SK-N-SH treated with all-trans-retinoic acid at 6 μM for 48 hours (cell line): Measurements from ENCODE around the gene ROMO1.

Experiments used
- ESRRG ChIP-seq: fragments of 250-450 bp; sonication (Bioruptor Pico); IDR thresholded peaks from 2 replicates; pipeline ENCODE4 v1.6.1; 2021; ENCODE audit warnings: mild to moderate bottlenecking
- GLIS3 ChIP-seq: fragments of 250-450 bp; sonication (Bioruptor Pico); IDR thresholded peaks from 2 replicates; pipeline ENCODE4 v1.5.0; 2020; ENCODE audit warnings: mild to moderate bottlenecking, moderate library complexity
- OSR1 ChIP-seq: fragments of 250-450 bp; sonication (Bioruptor Pico); IDR thresholded peaks from 2 replicates; pipeline ENCODE4 v1.8.0; 2022; ENCODE audit warnings: moderate library complexity, mild to moderate bottlenecking, inconsistent platforms
- PATZ1 ChIP-seq: fragments of 250-450 bp; sonication (Bioruptor Pico); IDR thresholded peaks from 2 replicates; pipeline ENCODE4 v1.8.0; 2020; ENCODE audit warnings: mild to moderate bottlenecking, moderate library complexity, borderline replicate concordance
- TCF4 ChIP-seq: fragments of 250-450 bp; sonication (Bioruptor Pico); IDR thresholded peaks from 2 replicates; pipeline ENCODE4 v1.8.0; 2021; ENCODE audit warnings: mild to moderate bottlenecking, moderate library complexity, borderline replicate concordance
- ZFP3 ChIP-seq: fragments of 250-450 bp; sonication (Bioruptor Pico); IDR thresholded peaks from 2 replicates; pipeline ENCODE4 v1.5.0; 2020; ENCODE audit warnings: mild to moderate bottlenecking, moderate library complexity
- ZFP30 ChIP-seq: fragments of 450-650 bp; formaldehyde crosslinking; IDR thresholded peaks from 2 replicates; pipeline ENCODE4 v1.5.0; 2022; ENCODE audit warnings: mild to moderate bottlenecking, moderate library complexity
- ZNF565 ChIP-seq: fragments of 450-650 bp; formaldehyde crosslinking; conservative IDR thresholded peaks from 2 replicates; pipeline ENCODE4 v1.5.0; 2020; ENCODE audit warnings: low read depth, mild to moderate bottlenecking, moderate library complexity
- ZNF8 ChIP-seq: fragments of 450-650 bp; formaldehyde crosslinking; IDR thresholded peaks from 2 replicates; pipeline ENCODE4 v1.5.0; 2020; ENCODE audit warnings: mild to moderate bottlenecking, moderate library complexity

- TF ChIP-seq ZFP30 (CRISPR knock-in tag) (no peak), PATZ1 (no peak), ZNF8 (CRISPR knock-in tag) (no peak), OSR1 (no peak), ZNF565 (CRISPR knock-in tag) (no peak), ZFP3 (CRISPR knock-in tag) (no peak), TCF4 (CRISPR knock-in tag) (no peak), ESRRG (no peak), GLIS3 (no peak)
These were observed 40.3 kb downstream of the ROMO1 start for GRCh38 chr20:35739294-35740163.
